Fibroblast of upper back skin (primary cell): ENCODE data around the gene ENPP3.
A peak's percentile ranks its signal among the peaks of the same experiment; 100 is the strongest.

Experiments
- DNase-seq: peaks from one replicate; pipeline ENCODE4 v3.0.0-alpha.2; 2013

ENPP3 gene

DNA sequence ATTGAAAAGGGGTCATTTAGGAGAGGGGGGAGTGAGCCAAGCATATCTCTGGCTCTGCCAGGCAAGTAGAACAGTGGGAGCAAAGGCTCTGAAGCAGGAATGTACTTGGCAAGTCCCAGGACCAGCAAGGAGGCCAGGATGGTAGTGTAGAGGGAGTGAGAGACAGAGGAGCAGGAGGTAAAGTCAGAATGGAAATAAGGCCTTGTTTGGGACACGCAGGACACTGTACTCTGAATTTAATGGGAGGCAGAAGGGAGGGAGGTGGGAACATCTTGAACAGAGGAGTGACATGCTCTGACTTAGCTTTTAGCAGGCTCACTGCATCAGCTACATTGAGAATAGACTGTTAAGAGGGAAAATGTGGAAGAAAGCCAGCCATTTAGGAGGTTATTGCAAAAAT, 133.7 kb downstream of the ENPP3 start:
- DNase-seq = no peak

DNA sequence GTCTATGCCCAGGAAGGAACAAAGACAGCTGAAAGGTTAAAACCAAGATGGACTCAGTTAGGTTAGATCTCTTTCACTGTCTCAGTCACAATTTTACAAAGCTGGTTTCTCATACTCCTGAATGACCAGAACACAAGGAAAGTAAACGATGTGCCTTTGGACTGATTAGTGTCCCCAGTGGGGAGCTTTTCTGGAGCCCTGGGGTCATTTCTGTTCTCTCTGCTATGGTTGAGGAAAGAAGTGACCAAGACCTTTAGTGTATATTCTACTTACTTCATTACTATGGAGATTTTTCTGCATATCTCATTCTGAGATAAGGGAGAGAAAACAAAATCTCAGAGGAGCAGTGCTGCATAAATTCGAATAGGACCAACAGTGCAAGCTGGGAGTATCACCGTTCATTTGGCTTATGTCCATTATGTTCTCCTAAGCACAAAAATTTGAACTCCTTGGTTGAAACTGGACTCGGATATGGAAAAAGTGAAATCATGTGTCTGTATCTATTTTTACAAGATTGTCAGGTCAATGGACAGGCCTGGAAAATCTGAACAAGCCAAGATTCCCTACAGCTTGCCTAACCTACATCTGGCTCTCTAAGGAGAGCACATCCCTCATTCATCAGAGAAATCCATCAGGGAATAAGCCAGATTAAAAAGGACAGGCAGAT, 136.3 kb downstream of the ENPP3 start:
- no peak for DNase-seq

DNA sequence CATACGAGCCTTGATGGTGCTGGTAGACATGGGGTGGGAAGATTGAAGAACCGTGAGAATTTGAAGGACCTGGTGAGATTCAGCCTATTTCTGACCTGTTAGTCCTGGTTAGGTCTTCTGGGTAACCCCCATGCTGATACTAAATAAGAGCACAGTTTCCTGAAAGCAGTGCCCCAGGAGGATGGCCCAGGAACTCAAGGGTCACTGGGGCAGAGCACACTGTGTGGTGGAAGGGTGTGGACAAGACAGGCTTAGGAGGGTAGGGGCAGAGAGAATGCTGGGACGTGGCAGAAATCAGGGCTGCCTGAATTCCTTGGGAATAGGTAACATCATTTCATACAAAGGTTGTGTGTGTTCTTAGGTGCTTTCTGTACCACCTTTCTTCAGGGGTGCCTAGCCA, 138.8 kb downstream of the ENPP3 start:
- no peak for DNase-seq

DNA sequence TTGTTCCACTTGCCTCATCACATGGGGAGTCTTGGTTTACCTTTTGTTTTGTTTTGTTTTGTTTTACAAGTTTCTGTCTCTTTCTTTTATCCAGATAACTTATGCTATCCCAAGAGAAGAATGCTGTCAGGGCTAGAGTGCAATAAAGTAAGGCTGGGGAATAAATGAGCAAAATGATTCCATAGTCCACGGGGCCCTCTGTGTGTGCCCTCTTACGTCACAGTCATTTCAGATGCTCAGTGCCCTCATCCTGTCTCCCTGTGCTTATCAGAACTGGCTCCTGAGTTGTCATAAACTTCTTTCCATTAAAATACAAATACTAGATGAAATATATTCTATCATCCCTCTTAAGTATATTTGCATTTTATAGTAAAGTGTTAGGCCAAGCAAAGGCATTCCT, 139.9 kb downstream of the ENPP3 start:
- no peak for DNase-seq

DNA sequence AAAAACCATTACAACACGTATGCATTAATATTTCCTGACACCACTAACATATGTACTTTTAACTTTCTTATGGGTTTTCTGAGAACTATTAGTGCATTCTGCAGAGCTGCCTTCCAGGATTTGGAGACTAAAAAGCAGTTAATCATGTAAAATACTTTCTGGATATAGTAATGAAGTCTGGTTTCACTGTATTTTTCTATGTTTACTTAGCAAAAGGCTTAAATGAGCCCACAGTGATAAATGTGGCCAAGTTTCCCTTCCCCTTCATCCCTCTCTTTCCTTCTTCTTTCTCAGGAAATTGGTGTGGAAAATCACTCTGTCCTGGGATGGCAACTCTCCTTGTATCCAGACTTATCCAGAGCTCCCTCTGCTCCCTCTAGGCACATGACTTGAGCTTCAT, 141.1 kb downstream of the ENPP3 start:
- DNase-seq = peak; percentile 37

DNA sequence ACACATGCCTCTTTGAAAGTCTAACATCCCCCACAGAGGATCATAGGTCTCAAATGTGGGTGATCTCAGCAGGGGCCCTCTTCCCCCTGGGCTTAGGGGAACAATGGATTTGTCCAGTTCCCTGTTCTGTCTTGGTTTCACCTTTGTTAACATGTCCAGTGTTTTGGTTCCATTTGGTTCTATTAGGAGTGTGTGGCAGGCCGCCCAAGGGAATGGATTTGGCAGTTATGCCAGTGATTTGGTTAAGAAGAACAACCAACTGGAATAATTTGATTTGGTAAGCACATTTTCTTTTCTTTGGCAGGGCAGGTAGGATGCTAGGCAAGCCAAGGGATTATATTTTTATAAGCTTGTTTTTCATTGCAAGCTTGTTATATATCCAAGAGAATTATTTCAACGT, 142.2 kb downstream of the ENPP3 start:
- DNase-seq = no peak

DNA sequence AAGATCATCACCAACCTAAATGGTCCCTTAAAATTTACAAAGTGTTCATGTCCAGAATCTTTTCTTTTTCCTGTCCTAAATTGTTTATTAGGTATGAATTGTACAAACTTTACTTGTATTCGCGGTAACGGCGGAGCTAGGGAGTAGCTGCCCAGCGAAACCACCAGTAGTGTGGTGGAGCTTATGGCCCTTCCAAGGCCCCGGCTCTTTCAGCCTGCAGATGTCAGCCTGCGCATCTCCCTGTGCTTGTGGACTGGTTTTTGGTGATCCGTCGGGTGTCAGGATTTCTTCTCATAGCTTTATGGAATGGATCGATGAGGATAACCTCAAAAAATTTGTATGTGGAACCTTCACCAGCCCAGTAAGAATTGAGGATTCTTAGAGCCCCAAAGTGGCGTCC, 143.5 kb downstream of the ENPP3 start:
- no peak for DNase-seq

DNA sequence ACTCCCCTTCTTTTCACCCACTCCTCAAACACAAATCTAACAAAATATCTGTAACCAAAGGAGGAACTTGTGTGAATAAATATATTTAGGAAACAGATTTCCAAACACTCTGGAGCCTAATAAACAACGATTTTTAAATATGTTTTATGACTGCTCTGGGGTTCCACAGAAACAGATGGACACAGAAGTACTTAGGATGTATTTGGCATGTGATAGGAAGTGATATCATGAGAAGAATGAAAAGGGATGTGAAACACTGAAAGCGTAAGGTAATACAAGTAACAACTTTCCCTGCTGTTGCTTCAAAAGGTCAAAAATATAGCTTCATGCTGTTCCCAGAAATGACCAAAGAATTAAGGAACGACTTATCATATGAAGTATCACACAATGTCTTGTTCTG, 144.6 kb downstream of the ENPP3 start:
- DNase-seq = no peak

DNA sequence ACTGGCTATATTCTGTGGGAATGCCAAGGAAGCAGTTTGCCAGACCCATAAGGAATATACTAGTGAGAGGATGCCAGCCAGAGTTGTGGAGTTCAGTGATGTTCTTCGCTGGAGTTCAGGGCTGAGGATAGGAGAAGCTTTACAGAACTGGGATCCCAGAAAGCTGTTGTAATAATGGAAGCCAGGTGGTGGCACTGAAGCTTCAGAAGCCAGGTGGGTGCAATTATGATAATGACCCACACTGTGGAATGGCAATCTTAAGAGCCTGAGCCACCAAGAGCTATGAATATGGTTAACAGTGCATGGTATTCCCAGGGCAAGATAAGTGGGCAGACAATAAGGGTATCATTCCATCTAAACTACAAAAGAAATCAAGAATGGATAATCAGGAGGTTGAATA, 145.7 kb downstream of the ENPP3 start:
- DNase-seq = no peak

DNA sequence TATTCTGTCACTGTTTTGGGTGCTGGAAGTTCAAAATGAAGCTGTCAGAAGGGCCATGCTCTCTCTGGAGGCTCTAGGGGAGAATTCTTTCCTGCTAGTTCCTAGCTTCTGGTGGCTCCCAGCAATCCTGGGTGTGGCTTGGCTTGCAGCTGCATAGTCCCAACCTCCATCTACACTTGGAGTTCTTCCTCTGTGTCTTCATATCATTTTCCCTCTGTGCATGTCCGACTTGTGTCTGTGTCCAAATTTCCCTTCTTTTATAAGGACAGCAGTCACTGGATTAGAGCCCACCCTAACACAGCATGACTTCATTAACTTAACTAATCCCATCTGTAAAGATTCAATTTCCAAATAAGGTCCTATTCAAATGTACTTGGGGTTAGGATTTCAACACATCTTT, 147.5 kb downstream of the ENPP3 start:
- DNase-seq = peak; percentile 62

DNA sequence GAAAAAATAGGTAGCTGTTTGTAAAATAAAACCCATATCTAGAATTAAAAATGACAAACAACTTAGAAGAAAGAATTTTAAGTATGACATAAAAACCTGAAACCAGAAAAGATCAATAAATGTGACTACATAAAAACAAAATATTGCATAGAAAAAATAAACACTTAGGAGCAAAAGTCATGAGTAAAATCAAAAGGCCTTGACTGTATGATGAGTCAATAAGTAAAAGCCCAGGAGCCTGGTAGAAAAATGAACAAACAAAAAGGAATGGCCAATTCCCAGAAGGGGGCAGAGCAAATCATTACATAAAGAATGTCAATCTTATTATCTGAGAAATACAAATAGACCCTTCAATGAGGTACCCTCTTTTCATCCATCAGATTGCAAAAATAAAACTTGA, 150.0 kb downstream of the ENPP3 start:
- peak; percentile 41 for DNase-seq

DNA sequence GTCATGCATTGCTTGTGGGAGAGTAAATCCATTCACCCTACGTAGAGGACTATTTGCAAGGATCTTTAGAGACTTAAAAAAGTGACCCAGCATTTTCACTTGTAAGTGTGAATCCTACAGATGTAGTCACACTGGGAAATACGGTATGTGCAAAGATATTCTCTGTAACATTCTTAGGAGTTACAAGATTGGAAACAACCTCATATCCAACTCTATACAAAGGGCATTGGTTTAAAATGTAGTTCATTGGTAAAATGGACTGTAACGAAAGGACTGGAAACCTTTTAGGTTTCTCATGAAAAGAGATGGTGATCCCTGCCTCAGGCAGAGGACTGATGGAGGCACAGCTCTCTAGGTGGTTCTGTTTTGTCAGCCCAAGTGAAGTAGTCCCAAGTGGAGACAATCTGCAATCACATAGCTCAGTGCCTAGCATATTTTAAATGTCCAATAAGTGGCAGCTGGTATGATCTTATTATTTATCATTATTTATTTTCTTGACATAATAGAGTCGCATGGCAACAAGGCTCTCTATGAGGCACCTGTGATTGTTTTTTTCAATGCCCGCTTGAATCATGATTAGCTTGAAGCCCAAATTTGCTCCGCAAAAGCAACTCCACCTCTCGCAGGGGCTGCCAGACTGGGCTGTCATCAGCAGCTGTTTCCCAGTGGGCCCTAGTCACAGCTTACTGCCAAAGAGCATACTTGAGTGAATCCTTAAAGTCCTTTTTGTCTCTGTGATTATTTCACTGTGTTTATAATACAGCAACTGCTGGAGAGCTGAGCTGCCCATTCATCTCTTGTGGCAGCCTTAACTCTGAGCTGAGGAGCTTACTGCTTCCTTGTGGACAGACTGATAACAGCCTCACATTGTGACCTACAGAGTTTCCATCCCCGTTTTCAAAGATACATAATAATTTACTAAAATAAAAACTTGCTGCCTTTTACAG, 150.9 kb downstream of the ENPP3 start:
- DNase-seq = peak; percentile 46

DNA sequence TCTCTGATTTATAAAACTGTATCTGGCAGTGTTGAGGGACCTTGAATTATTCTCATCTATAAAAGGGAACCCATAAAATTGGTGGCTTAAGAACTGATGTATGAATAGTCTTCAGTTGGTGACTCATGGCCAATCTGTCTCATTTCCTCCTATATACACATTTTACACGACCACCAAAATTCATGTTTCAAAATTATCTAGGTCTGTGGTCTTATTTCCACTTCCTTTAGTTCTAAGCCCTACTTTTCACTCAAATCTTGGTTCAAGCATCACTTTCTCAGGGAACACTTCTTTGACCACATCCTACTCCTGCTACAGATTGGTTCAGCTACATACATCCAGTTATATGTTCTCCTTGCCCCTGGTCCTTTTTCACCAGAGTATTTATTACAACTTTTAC, 152.1 kb downstream of the ENPP3 start:
- peak; percentile 41 for DNase-seq

DNA sequence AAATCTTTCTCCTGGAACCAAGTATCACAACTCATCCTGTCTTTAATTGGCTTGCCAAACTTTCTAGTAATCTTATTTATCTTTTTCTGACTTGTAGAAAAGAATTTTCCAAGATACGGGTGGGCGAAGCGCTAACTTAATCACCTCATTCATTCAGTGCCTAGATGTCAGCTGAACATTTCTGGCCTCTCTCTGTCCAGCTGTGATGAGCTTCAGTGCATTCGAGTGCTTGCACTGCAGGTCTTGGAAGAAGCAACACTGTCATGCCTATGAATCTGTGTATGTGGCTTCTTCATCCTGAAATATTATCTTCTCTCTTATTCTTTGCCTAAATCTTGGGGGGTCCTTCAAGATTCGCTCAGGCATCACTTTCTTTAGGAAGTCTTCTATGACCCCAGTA, 154.4 kb downstream of the ENPP3 start:
- DNase-seq = no peak

DNA sequence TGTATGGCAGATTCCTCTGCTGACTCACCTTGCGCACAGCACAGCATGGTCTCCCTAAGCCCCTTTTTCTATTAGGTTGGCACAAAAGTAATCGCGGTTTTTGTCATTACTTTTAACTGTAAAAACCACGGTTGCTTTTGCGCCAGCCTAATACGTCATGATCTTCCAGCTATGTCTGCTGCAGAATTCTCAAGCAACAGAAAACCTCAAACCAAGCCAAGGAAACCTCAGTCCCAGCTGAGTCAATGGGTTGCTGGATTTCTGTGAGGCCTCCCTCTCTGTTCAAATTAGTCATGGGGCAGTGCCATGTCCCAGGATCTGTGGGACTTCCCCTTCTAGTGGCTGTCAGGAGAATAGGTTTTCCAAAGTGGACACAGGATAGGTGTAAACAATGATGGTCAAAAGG, 155.0 kb downstream of the ENPP3 start:
- DNase-seq = peak; percentile 51

DNA sequence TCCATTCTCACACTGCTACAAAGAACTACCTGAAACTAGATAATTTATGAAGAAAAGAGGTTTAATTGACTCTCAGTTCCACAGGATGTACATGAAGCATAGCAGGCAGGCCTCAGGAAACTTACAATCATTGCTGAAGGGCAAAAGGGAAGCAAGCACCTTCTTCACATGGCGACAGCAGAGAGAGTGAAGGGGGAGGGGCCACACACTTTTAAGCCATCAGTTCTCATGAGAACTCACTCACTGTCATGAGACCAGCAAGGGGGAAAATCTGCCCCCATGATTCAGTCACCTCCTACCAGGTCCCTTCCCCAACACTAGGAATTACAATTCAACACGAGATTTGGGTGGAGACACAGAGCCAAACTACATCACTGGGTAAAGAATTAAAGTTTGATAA, 158.3 kb downstream of the ENPP3 start:
- DNase-seq = no peak
